ENCODE data around the gene CPA5. TPM values are rescaled to one million over a fixed set of nuclear protein-coding genes. Genes with fewer than 3 reads are reported as not detected.
A peak's percentile ranks its signal among the peaks of the same experiment; 100 is the strongest.

The CPA5 gene
- total and polyA plus RNA-seq, 7 donors, result 0.42 to 5.2 (median 1.0) TPM; not detected in 1

- H3K27ac ChIP-seq, result no peak overlapping the region
- H3K4me3 ChIP-seq, result no peak overlapping the region
- peaks cover 0 to 5% (median 2%) of the 10 kb centered on the region in 3 donors for H3K27me3 ChIP-seq (ENCODE audit: insufficient read depth in 3 of 3, low read length in 2 of 3)
- no peaks in the 10 kb centered on the region for H3K36me3 ChIP-seq (ENCODE audit: insufficient read depth in 1 of 2, low read depth in 1 of 2)
- H3K4me1 ChIP-seq, result no peaks in the 10 kb centered on the region
- ATAC-seq (no peak), DNase-seq (no peak)
- peaks cover 8% of the 10 kb centered on the region for H3K9me3 ChIP-seq
- intact Hi-C loops (cut with DNase I), result no loop called here
- 51 to 70% (median 55%) methylated on average over 10 of the region's 10 CpGs for WGBS, 3 donors
- TF ChIP-seq CTCF (IDR thresholded peaks at IDR 0.05), result no peak
These were observed 1.7 kb downstream of the CPA5 start for GRCh38 chr7:130346177-130346905.

- peaks cover 4% of the 10 kb centered on the region for H3K9me3 ChIP-seq
- no peak for DNase-seq
- H3K27ac ChIP-seq, result no peak overlapping the region
- no peak for ATAC-seq
- no peak for TF ChIP-seq CTCF (IDR thresholded peaks at IDR 0.05)
- H3K27me3 ChIP-seq (ENCODE audit: insufficient read depth in 3 of 3, low read length in 2 of 3), result peaks cover 0 to 7% (median 2%) of the 10 kb centered on the region in 3 donors
- WGBS, 3 donors, result 81 to 88% (median 87%) methylated on average over 12 of the region's 12 CpGs
- H3K4me1 ChIP-seq, result no peaks in the 10 kb centered on the region
- no peaks in the 10 kb centered on the region for H3K36me3 ChIP-seq (ENCODE audit: insufficient read depth in 1 of 2, low read depth in 1 of 2)
- intact Hi-C loops (cut with DNase I), result no loop called here
- H3K4me3 ChIP-seq, result no peak overlapping the region
These were observed 2.3 kb downstream of the CPA5 start for GRCh38 chr7:130346941-130347340.

GRCh38 chr7:130349911-130350782 is 5.5 kb downstream of the CPA5 start:
- H3K36me3 ChIP-seq (ENCODE audit: insufficient read depth in 1 of 2, low read depth in 1 of 2), result no peaks in the 10 kb centered on the region
- H3K9me3 ChIP-seq, result no peaks in the 10 kb centered on the region
- H3K4me3 ChIP-seq, result no peak overlapping the region
- no peak for TF ChIP-seq CTCF (IDR thresholded peaks at IDR 0.05)
- intact Hi-C loops (cut with DNase I), result loop anchor here in 1 of 2 donors (10.0 kb wide), 1 partner anchor 75 kb away; no protein-coding TSS in a partner anchor
- WGBS, 3 donors, result 59 to 65% (median 62%) methylated on average over 15 to 16 of the region's 16 CpGs
- peak overlapping the region; percentile 23 for H3K27ac ChIP-seq
- no peaks in the 10 kb centered on the region for H3K4me1 ChIP-seq
- ATAC-seq (peak in 1 of 4 donors; percentile 22), DNase-seq (no peak)
- H3K27me3 ChIP-seq (ENCODE audit: insufficient read depth in 3 of 3, low read length in 2 of 3), result peaks cover 0 to 19% (median 2%) of the 10 kb centered on the region in 3 donors

GRCh38 chr7:130350945-130351790 is 6.6 kb downstream of the CPA5 start:
- H3K27me3 ChIP-seq (ENCODE audit: insufficient read depth in 3 of 3, low read length in 2 of 3), result peaks cover 0 to 19% (median 2%) of the 10 kb centered on the region in 3 donors
- 23 to 31% (median 24%) methylated on average over 20 of the region's 20 CpGs for WGBS, 3 donors
- peak overlapping the region; percentile 23 for H3K27ac ChIP-seq
- no peaks in the 10 kb centered on the region for H3K9me3 ChIP-seq
- intact Hi-C loops (cut with DNase I), result loop anchor here in 1 of 2 donors (10.0 kb wide), 1 partner anchor 76 kb away; no protein-coding TSS in a partner anchor
- ATAC-seq, result peak in 2 of 4 donors; percentile 14 to 23
- H3K4me1 ChIP-seq, result no peaks in the 10 kb centered on the region
- no peak for DNase-seq
- H3K36me3 ChIP-seq (ENCODE audit: insufficient read depth in 1 of 2, low read depth in 1 of 2), result no peaks in the 10 kb centered on the region
- H3K4me3 ChIP-seq, result no peak overlapping the region
- no peak for TF ChIP-seq CTCF (IDR thresholded peaks at IDR 0.05)
